ENCODE measurements around the gene CAMTA1.

GRCh38 chr1:7095343-7095964 lies 310.2 kb downstream of the CAMTA1 start:
- TF ChIP-seq, protein P1, sequence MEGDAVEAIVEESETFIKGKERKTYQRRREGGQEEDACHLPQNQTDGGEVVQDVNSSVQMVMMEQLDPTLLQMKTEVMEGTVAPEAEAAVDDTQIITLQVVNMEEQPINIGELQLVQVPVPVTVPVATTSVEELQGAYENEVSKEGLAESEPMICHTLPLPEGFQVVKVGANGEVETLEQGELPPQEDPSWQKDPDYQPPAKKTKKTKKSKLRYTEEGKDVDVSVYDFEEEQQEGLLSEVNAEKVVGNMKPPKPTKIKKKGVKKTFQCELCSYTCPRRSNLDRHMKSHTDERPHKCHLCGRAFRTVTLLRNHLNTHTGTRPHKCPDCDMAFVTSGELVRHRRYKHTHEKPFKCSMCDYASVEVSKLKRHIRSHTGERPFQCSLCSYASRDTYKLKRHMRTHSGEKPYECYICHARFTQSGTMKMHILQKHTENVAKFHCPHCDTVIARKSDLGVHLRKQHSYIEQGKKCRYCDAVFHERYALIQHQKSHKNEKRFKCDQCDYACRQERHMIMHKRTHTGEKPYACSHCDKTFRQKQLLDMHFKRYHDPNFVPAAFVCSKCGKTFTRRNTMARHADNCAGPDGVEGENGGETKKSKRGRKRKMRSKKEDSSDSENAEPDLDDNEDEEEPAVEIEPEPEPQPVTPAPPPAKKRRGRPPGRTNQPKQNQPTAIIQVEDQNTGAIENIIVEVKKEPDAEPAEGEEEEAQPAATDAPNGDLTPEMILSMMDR (IDR thresholded peaks at IDR 0.05): no peak
- TF ChIP-seq POLR2A (IDR thresholded peaks at IDR 0.05): no peak
